ENCODE measurements around the gene PARD3B. TPM values are rescaled to one million over a fixed set of nuclear protein-coding genes. Genes with fewer than 3 reads are reported as not detected.

PARD3B gene
- total and polyA plus RNA-seq, 2 of the 4 experiments (the other 2 are of a cell fraction): 3.3 to 15.6 TPM

DNA sequence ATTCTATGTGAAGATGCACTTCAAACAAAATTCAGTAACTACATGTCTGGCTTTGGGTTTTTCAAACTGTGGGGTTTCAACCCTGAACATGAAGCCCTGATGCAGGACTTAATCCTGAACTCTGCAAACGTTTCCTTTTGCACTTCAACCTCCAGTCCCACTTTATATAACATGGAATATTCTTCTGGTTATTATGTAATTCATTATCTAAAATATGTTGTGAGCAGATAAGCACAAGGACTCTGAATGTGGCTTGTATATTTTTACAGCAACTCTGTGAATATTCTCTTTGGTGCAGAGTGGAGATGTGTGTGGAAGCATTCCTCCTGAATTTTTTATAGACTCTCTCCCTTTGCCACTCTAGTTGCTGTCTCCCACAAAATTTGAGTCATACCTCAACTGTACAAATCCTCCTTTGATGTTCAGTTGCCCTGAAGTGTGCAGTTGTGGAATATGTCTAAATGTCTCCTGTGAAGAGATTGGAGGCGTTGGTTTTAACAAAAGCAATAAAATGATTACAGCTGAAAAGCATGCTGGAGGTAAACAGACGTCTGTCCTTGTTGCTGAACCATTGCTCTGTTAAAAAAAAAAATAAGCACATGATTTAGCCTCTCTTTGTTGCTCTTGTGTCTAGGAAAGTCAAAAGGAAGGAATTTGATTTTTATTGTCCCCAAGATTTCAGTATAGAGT lies 931.9 kb downstream of the PARD3B start (continued):
- no peak for TF ChIP-seq RFX5 (IDR thresholded peaks at IDR 0.05; ENCODE audit: low read depth, low read length)

DNA sequence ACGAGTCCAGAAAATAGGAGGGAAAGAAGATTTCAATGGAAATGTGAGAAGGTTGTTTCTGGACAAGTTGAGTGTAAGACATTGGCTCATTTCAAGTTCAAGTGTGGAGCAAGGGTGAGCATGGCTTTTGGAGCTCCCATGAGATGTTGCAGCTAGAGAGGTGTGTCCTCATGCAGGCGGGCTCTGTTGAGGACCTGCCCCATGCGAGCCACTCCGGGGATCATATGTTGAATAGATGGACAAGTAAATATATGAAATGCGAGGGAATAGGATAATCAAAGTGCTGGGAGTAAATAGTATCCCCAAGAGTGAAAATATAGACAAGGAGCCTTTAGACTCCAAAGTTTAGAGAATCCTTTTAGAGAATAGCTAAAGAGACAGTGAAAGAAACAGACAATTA lies 936.6 kb downstream of the PARD3B start:
- no peak overlapping the region for H3K14ac ChIP-seq (replicated peaks; ENCODE audit: low read depth, low read length)
- no TSS peak for BruUV-seq (replicated peaks)
- 0 out of 4 replicates have a peak, but pooled peaks cover 0 to 4% of the 10 kb centered on the region in 2 experiments for H3K79me1 ChIP-seq (ENCODE audit: low read depth in 1 of 2, low read length in 2 of 2)
- no peak overlapping the region for H2AFZ ChIP-seq (replicated peaks; ENCODE audit: low read length, poor library complexity)
- no peak overlapping the region for H2BK20ac ChIP-seq (ENCODE audit: low read depth, low read length)
- no peak overlapping the region for H2BK120ac ChIP-seq (ENCODE audit: low read depth, low read length)
- no peak overlapping the region for H4K91ac ChIP-seq (ENCODE audit: insufficient read depth, low read depth, low read length)
- H3K4ac ChIP-seq (ENCODE audit: low read depth, low read length): no peak overlapping the region
- no peak overlapping the region for H3K56ac ChIP-seq (ENCODE audit: extremely low read depth, insufficient read depth, low read length)
- H3K27me3 ChIP-seq (ENCODE audit: control insufficient read depth, insufficient read depth, low read length): no peaks in the 10 kb centered on the region
- H4K5ac ChIP-seq (ENCODE audit: low read depth, low read length): no peak overlapping the region
- H3K9me3 ChIP-seq (ENCODE audit: control insufficient read depth, insufficient read depth, low read length): no peaks in the 10 kb centered on the region
- 100% methylated on average over 3 of the region's 5 CpGs; no CpG with 5 or more reads in 1 of the 2 experiments for WGBS, 2 experiments (ENCODE audit: extremely low coverage in 2 of 2, insufficient read length in 1 of 2)
- H4K8ac ChIP-seq (ENCODE audit: low read depth in 2 of 2, low read length in 2 of 2): no peak overlapping the region
- no peak overlapping the region for H3K18ac ChIP-seq (ENCODE audit: low read depth, low read length)
- H3K4me2 ChIP-seq (ENCODE audit: low read depth, low read length): no peak overlapping the region
- intact Hi-C loops (cut with micrococcal nuclease) (no loop called here), in situ Hi-C loops (cut with MboI; ENCODE audit: low sequenced_read_pairs) (no loop called here), dilution Hi-C loops (cut with HindIII; ENCODE audit: low sequenced_read_pairs, unreplicated experiment) (no loop called here)
- no peak overlapping the region for H3K4me3 ChIP-seq (ENCODE audit: insufficient read depth, low read depth, low read length)
- no peaks in the 10 kb centered on the region; the same call in 1 of the 2 replicates for H3K9me1 ChIP-seq (ENCODE audit: insufficient read depth, low read length)
- H4K20me1 ChIP-seq (ENCODE audit: insufficient read depth, low read length): no peaks in the 10 kb centered on the region
- no peak overlapping the region for H2BK5ac ChIP-seq (ENCODE audit: low read depth, low read length, poor library complexity, severe bottlenecking)
- ChIA-PET POLR2A (ENCODE audit: unreplicated experiment) (no interaction called here), CTCF (no interaction called here)
- no peak for DNase-seq
- no peak overlapping the region for H3K9ac ChIP-seq (ENCODE audit: low read depth, low read length)
- no peaks in the 10 kb centered on the region for H3K36me3 ChIP-seq (ENCODE audit: control insufficient read depth, insufficient read depth, low read length)
- no peak for TF ChIP-seq RCOR1 (IDR thresholded peaks at IDR 0.05; ENCODE audit: insufficient replicate concordance, low read length)
- no peak for TF ChIP-seq RFX5 (IDR thresholded peaks at IDR 0.05; ENCODE audit: low read depth, low read length)
- TF ChIP-seq CHD1 (IDR thresholded peaks at IDR 0.05; ENCODE audit: low read depth, low read length): no peak
- TF ChIP-seq FOS (IDR thresholded peaks at IDR 0.05; ENCODE audit: low read depth, low read length): no peak
- no peak for TF ChIP-seq MAFK (IDR thresholded peaks at IDR 0.05; ENCODE audit: low read depth, low read length)
- TF ChIP-seq CEBPB (IDR thresholded peaks at IDR 0.05; ENCODE audit: low read depth, low read length): no peak
- no peak for TF ChIP-seq POLR2A (IDR thresholded peaks at IDR 0.05; ENCODE audit: low read depth, low read length)
- TF ChIP-seq, protein P1, sequence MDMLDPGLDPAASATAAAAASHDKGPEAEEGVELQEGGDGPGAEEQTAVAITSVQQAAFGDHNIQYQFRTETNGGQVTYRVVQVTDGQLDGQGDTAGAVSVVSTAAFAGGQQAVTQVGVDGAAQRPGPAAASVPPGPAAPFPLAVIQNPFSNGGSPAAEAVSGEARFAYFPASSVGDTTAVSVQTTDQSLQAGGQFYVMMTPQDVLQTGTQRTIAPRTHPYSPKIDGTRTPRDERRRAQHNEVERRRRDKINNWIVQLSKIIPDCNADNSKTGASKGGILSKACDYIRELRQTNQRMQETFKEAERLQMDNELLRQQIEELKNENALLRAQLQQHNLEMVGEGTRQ (IDR thresholded peaks at IDR 0.05; ENCODE audit: low read depth, low read length): no peak
- no peak for TF ChIP-seq MAZ (IDR thresholded peaks at IDR 0.05; ENCODE audit: borderline replicate concordance, low read depth, low read length)
- no peak for TF ChIP-seq NFE2L2 (IDR thresholded peaks at IDR 0.05; ENCODE audit: low read depth, low read length)
- no peak for TF ChIP-seq RAD21 (IDR thresholded peaks at IDR 0.05; ENCODE audit: low read length)
- H3K4me1 ChIP-seq (ENCODE audit: control insufficient read depth, insufficient read depth, low read length): peaks cover 6% of the 10 kb centered on the region
- ATAC-seq (ENCODE audit: low read depth): no peak
- no peak overlapping the region for H2AK9ac ChIP-seq (replicated peaks; ENCODE audit: low read depth, low read length, poor library complexity)
- H2AK5ac ChIP-seq (ENCODE audit: low read depth, low read length): no peak overlapping the region
- H3K23ac ChIP-seq (ENCODE audit: low read depth, low read length): no peak overlapping the region
- H2BK15ac ChIP-seq (ENCODE audit: low read depth, low read length): no peak overlapping the region
- H3K27ac ChIP-seq (ENCODE audit: insufficient read depth, low read length): no peak overlapping the region
